NCI-H510A treated with DMSO at 0.1 percent for 48 hours (cell line): Measurements from ENCODE around the gene SUMO3.

Experiments used
- DNase-seq: peaks from one replicate; lab custom pipeline; 2025; lab: John Stamatoyannopoulos, UW

Gene SUMO3

GRCh38 chr21:44828362-44829056 is 10.6 kb upstream of the SUMO3 start:
- DNase-seq, result no peak

- no peak for DNase-seq
Measured at GRCh38 chr21:44823179-44823660, 5.4 kb upstream of the SUMO3 start.

- no peak for DNase-seq
Measured at GRCh38 chr21:44822484-44823178, 4.8 kb upstream of the SUMO3 start.

- DNase-seq, result no peak
Measured at GRCh38 chr21:44820851-44821250, 3.0 kb upstream of the SUMO3 start.

GRCh38 chr21:44819283-44820243 is 1.7 kb upstream of the SUMO3 start:
- DNase-seq, result no peak

GRCh38 chr21:44818640-44819011 is 764 bp upstream of the SUMO3 start:
- no peak for DNase-seq

- DNase-seq, result peak; percentile 58
Measured at GRCh38 chr21:44817506-44817880, 369 bp downstream of the SUMO3 start.

- no peak for DNase-seq
Measured at GRCh38 chr21:44816761-44817505, 929 bp downstream of the SUMO3 start.

- DNase-seq, result no peak
Measured at GRCh38 chr21:44815852-44816628, 1.8 kb downstream of the SUMO3 start.

- DNase-seq, result no peak
Measured at GRCh38 chr21:44815225-44815624, 2.6 kb downstream of the SUMO3 start.

- DNase-seq, result no peak
Measured at GRCh38 chr21:44814498-44815023, 3.3 kb downstream of the SUMO3 start.

- DNase-seq, result no peak
Measured at GRCh38 chr21:44813727-44814126, 4.1 kb downstream of the SUMO3 start.

GRCh38 chr21:44813149-44813548 is 4.7 kb downstream of the SUMO3 start:
- DNase-seq, result no peak

- DNase-seq, result no peak
Measured at GRCh38 chr21:44812640-44813039, 5.2 kb downstream of the SUMO3 start.

GRCh38 chr21:44810779-44811178 is 7.1 kb downstream of the SUMO3 start:
- no peak for DNase-seq

GRCh38 chr21:44805859-44806258 is 12.0 kb downstream of the SUMO3 start:
- no peak for DNase-seq

- DNase-seq, result no peak
Measured at GRCh38 chr21:44805226-44805625, 12.6 kb downstream of the SUMO3 start.

GRCh38 chr21:44804762-44805161 is 13.1 kb downstream of the SUMO3 start:
- DNase-seq, result no peak

- DNase-seq, result no peak
Measured at GRCh38 chr21:44803651-44804050, 14.2 kb downstream of the SUMO3 start.

GRCh38 chr21:44802396-44803153 is 15.3 kb downstream of the SUMO3 start:
- no peak for DNase-seq
